Vagina (tissue), 2 donors: ENCODE data around the gene NAV1. TPM values are rescaled to one million over a fixed set of nuclear protein-coding genes. Genes with fewer than 3 reads are reported as not detected.

ENCODE experiments used
- DNase-seq, 2 donors: peaks; one replicate each; pipeline ENCODE4 v3.0.0-alpha.2; 2017; ENCODE audit errors: extremely low spot score in 2 of 2
- H3K27ac ChIP-seq: fragments of 200-600 bp; sonication (generic); one replicate; pipeline ENCODE4 v1.5.1; 2019
- H3K27me3 ChIP-seq: fragments of 200-600 bp; sonication (generic); one replicate; pipeline ENCODE4 v1.5.1; 2019
- H3K36me3 ChIP-seq, 2 donors: fragments of 200-600 bp; sonication (generic); one replicate each; pipeline ENCODE4 v1.5.1; 2017 to 2019
- H3K4me1 ChIP-seq: fragments of 200-600 bp; sonication (generic); one replicate; pipeline ENCODE4 v1.5.1; 2019
- H3K4me3 ChIP-seq, 2 donors: fragments of 200-600 bp; sonication (generic); 1 replicate in 1 of 2; 2 replicates in 1 of 2; pipeline ENCODE4 v1.5.1; 2016 to 2019
- H3K9me3 ChIP-seq: fragments of 200-600 bp; sonication (generic); one replicate; pipeline ENCODE4 v1.5.1; 2019
- POLR2A ChIP-seq, 2 donors: fragments of 450-650 bp; IDR thresholded peaks; one replicate each; pipeline ENCODE4 v1.6.1; 2017; ENCODE audit warnings: antibody characterized with exemption in 2 of 2, mild to moderate bottlenecking in 2 of 2, moderate library complexity in 2 of 2
- POLR2AphosphoS5 ChIP-seq, 2 donors: sonication (generic); formaldehyde crosslinking; IDR thresholded peaks; one replicate each; pipeline ENCODE4 v1.9.0; 2017; ENCODE audit warnings: antibody characterized with exemption in 2 of 2, mild to moderate bottlenecking in 2 of 2, low read depth in 1 of 2; ENCODE audit not compliant: insufficient read depth in 1 of 2
- intact Hi-C: fragments of 100-400 bp; cut with DNase I; formaldehyde crosslinking; loops from one replicate; pipeline ENCODE4 v1.15.1; 2023
- total RNA-seq: library from RNA; depleted of rRNA; stranded (reverse); fragments of >200 nt; gene quantifications from one replicate; pipeline ENCODE4 v1.2.3, GENCODE V29; 2016
- TF ChIP-seq, protein P1 (sequence below), 3 experiments: fragments of 450-650 bp in 2 of 3; fragments of 200-600 bp in 1 of 3; sonication (generic) in 1 of 3; IDR thresholded peaks; one replicate each; pipeline ENCODE4 v1.5.1; 2017 to 2019; ENCODE audit warnings: antibody characterized with exemption in 3 of 3, mild to moderate bottlenecking in 2 of 3, moderate library complexity in 2 of 3

The NAV1 gene
- total RNA-seq, 1 donor from 2014 or later, result 45.9 TPM

DNA sequence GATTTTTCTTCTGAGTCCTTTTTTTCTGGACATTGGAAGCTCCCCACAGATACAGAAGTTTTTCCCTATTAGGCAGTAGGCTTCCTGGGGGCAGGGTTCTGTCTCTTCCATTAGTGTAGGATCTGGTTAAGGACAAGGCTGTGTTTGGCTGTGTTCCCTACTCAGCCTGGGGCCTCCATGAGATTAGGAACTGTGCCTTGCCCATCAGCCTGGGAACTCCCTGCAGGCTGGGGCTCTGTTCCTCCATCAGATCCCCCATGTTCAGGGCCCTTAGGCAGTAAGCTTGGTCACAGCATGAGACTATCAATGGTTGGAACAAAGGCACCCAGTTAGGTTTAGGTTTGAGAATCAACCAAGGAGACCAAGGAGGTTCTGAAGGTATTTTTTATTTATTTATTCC, 22.7 kb downstream of the NAV1 start:
- peak overlapping the region; percentile 78 for H3K27ac ChIP-seq
- no peaks in the 10 kb centered on the region for H3K9me3 ChIP-seq
- TF ChIP-seq POLR2A (IDR thresholded peaks at IDR 0.05), result no peak
- TF ChIP-seq, protein P1, sequence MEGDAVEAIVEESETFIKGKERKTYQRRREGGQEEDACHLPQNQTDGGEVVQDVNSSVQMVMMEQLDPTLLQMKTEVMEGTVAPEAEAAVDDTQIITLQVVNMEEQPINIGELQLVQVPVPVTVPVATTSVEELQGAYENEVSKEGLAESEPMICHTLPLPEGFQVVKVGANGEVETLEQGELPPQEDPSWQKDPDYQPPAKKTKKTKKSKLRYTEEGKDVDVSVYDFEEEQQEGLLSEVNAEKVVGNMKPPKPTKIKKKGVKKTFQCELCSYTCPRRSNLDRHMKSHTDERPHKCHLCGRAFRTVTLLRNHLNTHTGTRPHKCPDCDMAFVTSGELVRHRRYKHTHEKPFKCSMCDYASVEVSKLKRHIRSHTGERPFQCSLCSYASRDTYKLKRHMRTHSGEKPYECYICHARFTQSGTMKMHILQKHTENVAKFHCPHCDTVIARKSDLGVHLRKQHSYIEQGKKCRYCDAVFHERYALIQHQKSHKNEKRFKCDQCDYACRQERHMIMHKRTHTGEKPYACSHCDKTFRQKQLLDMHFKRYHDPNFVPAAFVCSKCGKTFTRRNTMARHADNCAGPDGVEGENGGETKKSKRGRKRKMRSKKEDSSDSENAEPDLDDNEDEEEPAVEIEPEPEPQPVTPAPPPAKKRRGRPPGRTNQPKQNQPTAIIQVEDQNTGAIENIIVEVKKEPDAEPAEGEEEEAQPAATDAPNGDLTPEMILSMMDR (IDR thresholded peaks at IDR 0.05), result no peak
- no peak for TF ChIP-seq POLR2AphosphoS5 (IDR thresholded peaks at IDR 0.05; ENCODE audit: insufficient read depth in 1 of 2, low read depth in 1 of 2)
- DNase-seq, result no peak
- intact Hi-C loops, result no loop called here
- peaks cover 53% of the 10 kb centered on the region for H3K4me1 ChIP-seq
- H3K4me3 ChIP-seq, result no peak overlapping the region
- H3K27me3 ChIP-seq, result no peaks in the 10 kb centered on the region
- H3K36me3 ChIP-seq, result no peaks in the 10 kb centered on the region

DNA sequence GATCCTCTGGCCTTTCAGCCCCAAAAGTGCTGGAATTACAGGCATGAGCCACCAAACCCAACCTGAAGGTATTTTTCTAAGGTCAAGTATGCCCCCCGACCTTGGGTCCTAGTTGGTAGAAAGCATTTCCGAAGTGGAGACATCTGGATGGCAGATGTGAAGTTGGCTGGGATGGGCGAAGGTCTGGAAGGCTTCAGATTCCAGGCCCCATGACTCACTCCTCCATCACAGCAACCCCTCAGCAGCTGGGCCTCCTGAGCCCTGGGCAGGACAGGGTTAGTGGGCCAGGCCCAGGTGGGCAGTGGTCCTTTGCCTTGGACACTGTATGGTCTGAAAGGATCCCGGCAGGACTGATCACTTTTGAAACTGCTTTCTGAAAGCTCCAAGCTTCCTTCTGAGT, 23.3 kb downstream of the NAV1 start:
- intact Hi-C loops, result no loop called here
- Histone ChIP-seq H3K27me3 (no peaks in the 10 kb centered on the region), H3K9me3 (no peaks in the 10 kb centered on the region), H3K4me3 (no peak overlapping the region), H3K36me3 (no peaks in the 10 kb centered on the region), H3K4me1 (peaks cover 48% of the 10 kb centered on the region), H3K27ac (peak overlapping the region; percentile 78)
- TF ChIP-seq, protein P1 (IDR thresholded peaks at IDR 0.05), result no peak
- TF ChIP-seq POLR2AphosphoS5 (IDR thresholded peaks at IDR 0.05; ENCODE audit: insufficient read depth in 1 of 2, low read depth in 1 of 2), result peak in 1 of 2 donors; percentile 78
- no peak for TF ChIP-seq POLR2A (IDR thresholded peaks at IDR 0.05)
- DNase-seq, result no peak

DNA sequence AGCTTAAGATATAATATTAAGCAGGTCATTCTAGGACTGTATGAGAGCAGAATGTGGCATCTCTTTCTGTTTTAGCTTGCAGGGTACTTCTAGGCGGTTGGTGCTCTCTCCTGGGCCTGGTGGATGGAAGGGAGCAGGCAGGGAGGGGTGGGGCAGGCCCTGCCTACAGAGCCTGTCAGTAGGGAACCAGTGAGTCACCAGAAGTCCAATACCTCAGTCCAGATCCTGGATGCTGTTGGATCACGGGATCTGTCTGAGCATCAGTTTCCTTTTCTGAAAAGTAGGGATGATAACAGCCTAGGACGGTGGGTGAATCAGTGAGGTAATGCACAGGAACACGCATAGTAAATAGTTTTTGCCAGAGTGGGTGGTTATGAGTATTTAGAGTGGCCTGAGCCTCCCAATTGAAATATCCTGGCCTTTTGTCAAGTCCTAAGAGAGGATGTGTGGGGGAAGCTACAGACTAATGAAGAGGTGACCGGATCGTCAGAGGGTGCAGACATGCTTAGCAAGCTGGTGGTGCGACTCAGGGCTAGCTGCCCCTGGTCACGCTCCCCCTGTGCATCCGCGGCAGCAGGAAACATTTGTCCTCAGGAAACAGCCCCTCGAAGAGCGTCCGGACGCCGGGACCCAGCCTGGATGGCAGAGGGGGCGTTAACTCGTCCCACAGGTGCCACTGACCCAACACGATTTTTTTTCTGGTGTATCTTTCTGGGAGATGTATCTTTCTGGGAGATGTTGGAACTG, 23.9 kb downstream of the NAV1 start:
- peak; percentile 12 to 59 for TF ChIP-seq POLR2AphosphoS5 (IDR thresholded peaks at IDR 0.05; ENCODE audit: insufficient read depth in 1 of 2, low read depth in 1 of 2)
- TF ChIP-seq, protein P1 (IDR thresholded peaks at IDR 0.05), result no peak
- TF ChIP-seq POLR2A (IDR thresholded peaks at IDR 0.05), result no peak
- Histone ChIP-seq H3K4me1 (peaks cover 42% of the 10 kb centered on the region), H3K27ac (peak overlapping the region; percentile 78), H3K27me3 (no peaks in the 10 kb centered on the region), H3K36me3 (no peaks in the 10 kb centered on the region), H3K4me3 (no peak overlapping the region), H3K9me3 (no peaks in the 10 kb centered on the region)
- DNase-seq, result no peak
- intact Hi-C loops, result no loop called here

DNA sequence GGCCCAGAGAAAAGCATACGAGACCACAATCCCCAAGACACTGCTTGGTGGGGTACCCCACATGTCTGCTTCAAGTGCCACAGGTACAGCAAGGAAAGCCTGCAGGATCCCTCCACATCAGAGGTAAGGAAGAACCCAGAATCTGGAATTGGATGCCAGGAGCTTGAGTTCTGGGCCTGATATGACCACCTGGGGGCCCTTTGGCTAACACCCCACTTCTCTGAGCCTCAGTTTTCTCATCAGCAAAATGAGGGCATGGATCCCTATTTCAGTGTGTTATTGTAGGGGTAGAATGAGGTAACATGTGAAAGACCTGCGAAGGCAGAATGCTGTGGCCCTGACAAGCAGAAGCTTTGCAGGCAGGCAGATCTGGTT, 24.5 kb downstream of the NAV1 start:
- no peaks in the 10 kb centered on the region for H3K36me3 ChIP-seq
- H3K9me3 ChIP-seq, result no peaks in the 10 kb centered on the region
- H3K4me1 ChIP-seq, result peaks cover 42% of the 10 kb centered on the region
- H3K4me3 ChIP-seq, result no peak overlapping the region
- no peaks in the 10 kb centered on the region for H3K27me3 ChIP-seq
- DNase-seq, result no peak
- intact Hi-C loops, result no loop called here
- peak overlapping the region; percentile 78 for H3K27ac ChIP-seq
- TF ChIP-seq POLR2AphosphoS5 (IDR thresholded peaks at IDR 0.05; ENCODE audit: insufficient read depth in 1 of 2, low read depth in 1 of 2), result no peak
- TF ChIP-seq, protein P1 (IDR thresholded peaks at IDR 0.05), result no peak
- TF ChIP-seq POLR2A (IDR thresholded peaks at IDR 0.05), result no peak

DNA sequence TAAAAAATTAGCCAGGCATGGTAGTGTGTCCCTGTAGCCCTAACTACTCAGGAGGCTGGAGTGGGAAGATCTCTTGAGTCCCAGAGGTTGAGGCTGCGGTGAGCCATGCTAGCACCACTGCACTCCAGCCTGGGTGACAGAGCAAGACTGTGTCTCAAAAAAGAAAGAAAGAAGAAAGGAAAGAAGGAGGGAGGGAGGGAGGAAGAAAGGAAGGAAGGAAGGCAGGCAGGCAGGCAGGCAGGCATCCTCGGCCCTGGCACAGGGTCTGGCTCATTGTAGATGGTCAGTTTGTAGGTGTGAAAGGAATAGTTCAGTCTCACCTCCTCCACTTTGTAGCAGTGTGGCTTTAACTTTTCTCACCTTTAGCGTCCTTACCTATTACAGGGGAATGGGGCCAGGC, 25.0 kb downstream of the NAV1 start:
- Histone ChIP-seq H3K4me3 (no peak overlapping the region), H3K9me3 (no peaks in the 10 kb centered on the region), H3K27me3 (no peaks in the 10 kb centered on the region), H3K4me1 (peaks cover 42% of the 10 kb centered on the region), H3K27ac (no peak overlapping the region), H3K36me3 (no peaks in the 10 kb centered on the region)
- TF ChIP-seq, protein P1 (IDR thresholded peaks at IDR 0.05), result no peak
- DNase-seq, result no peak
- intact Hi-C loops, result no loop called here
